Fibroblast of the conjunctiva (primary cell): ENCODE results near the gene NT5C2.

Experiments used
- DNase-seq: peaks from one replicate; pipeline ENCODE4 v3.0.0-alpha.2; 2010; ENCODE audit warnings: low read depth

The NT5C2 gene

GRCh38 chr10:103060575-103060974, 132.5 kb downstream of the NT5C2 start:
- no peak for DNase-seq

- DNase-seq = no peak
Measured at GRCh38 chr10:103058034-103058433, 135.0 kb downstream of the NT5C2 start.

- no peak for DNase-seq
Measured at GRCh38 chr10:103055105-103055504, 138.0 kb downstream of the NT5C2 start.

GRCh38 chr10:103054621-103055020, 138.5 kb downstream of the NT5C2 start:
- DNase-seq = no peak

- peak; percentile 66 for DNase-seq
Measured at GRCh38 chr10:103053659-103054581, 139.2 kb downstream of the NT5C2 start.

GRCh38 chr10:103049237-103049636, 143.8 kb downstream of the NT5C2 start:
- no peak for DNase-seq

GRCh38 chr10:103047381-103047780, 145.7 kb downstream of the NT5C2 start:
- no peak for DNase-seq

- DNase-seq = no peak
Measured at GRCh38 chr10:103045961-103046360, 147.1 kb downstream of the NT5C2 start.

GRCh38 chr10:103044942-103045489, 148.1 kb downstream of the NT5C2 start:
- no peak for DNase-seq

- no peak for DNase-seq
Measured at GRCh38 chr10:103042908-103043307, 150.2 kb downstream of the NT5C2 start.

- no peak for DNase-seq
Measured at GRCh38 chr10:103042129-103042528, 150.9 kb downstream of the NT5C2 start.

GRCh38 chr10:103041391-103041790, 151.7 kb downstream of the NT5C2 start:
- DNase-seq = no peak

- DNase-seq = no peak
Measured at GRCh38 chr10:103040418-103040817, 152.7 kb downstream of the NT5C2 start.

GRCh38 chr10:103038570-103038969, 154.5 kb downstream of the NT5C2 start:
- no peak for DNase-seq
